Lower leg skin (tissue), 4 donors: ENCODE results near the gene TRIM10. TPM values are rescaled to one million over a fixed set of nuclear protein-coding genes. Genes with fewer than 3 reads are reported as not detected.

ENCODE experiments used
- DNase-seq, 2 donors: peaks; one replicate each; pipeline ENCODE4 v3.0.0-alpha.2; 2019; ENCODE audit warnings: low spot score in 2 of 2
- H3K4me3 ChIP-seq: fragments of 200-600 bp; sonication (generic); 2 replicates; pipeline ENCODE4 v1.5.1; 2017; ENCODE audit warnings: mild to moderate bottlenecking, low read depth; ENCODE audit not compliant: poor library complexity, severe bottlenecking
- POLR2A ChIP-seq, 2 donors: fragments of 450-650 bp; IDR thresholded peaks; one replicate each; pipeline ENCODE4 v1.6.1; 2016 to 2017; ENCODE audit warnings: antibody characterized with exemption in 2 of 2, mild to moderate bottlenecking in 1 of 2, moderate library complexity in 1 of 2
- WGBS, 2 donors: methylation state at CpG; one replicate each; pipeline ENCODE4 v1.1.5; 2018; 5-methylcytosine and 5-hydroxymethylcytosine counted together
- intact Hi-C: fragments of 100-400 bp; cut with DNase I; formaldehyde crosslinking; loops from one replicate; pipeline ENCODE4 v1.15.0; 2023; ENCODE audit warnings: low total_unique reads
- total RNA-seq, 4 donors: library from RNA; depleted of rRNA; stranded (reverse); fragments of >200 nt; gene quantifications; one replicate each; pipeline ENCODE4 v1.1.0, GENCODE V29; 2016
- TF ChIP-seq, protein P1 (sequence below), 3 donors: fragments of 450-650 bp; IDR thresholded peaks; one replicate each; pipeline ENCODE4 v1.5.1; 2016; ENCODE audit warnings: antibody characterized with exemption in 3 of 3, mild to moderate bottlenecking in 3 of 3, moderate library complexity in 2 of 3

TRIM10 gene
- total RNA-seq, 4 donors from 2014 or later = 0.13 to 1.1 (median 0.64) TPM

DNA sequence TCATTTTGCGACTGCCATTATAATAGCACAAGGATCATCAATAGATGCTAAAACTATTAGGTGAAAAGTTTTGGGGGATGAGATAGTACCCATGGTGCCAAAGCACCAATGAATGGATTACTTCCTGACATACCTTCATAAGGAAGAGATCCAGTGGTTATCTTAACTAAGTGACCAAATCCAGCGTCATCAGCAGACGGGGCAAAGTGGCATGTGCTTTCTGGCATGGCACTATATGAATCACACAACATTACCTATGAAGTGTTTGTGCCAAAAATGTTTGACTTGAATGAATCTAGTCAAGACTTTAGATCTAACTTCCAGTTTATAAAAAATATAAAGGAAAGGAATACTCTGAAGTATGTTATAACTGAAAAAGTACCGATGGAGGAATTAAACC, 41.4 kb upstream of the TRIM10 start:
- WGBS, 2 donors = 79 to 81% methylated on average over 4 of the region's 4 CpGs
- no peak for DNase-seq
- H3K4me3 ChIP-seq = no peak overlapping the region
- intact Hi-C loops = no loop called here
- TF ChIP-seq POLR2A (IDR thresholded peaks at IDR 0.05) = no peak
- TF ChIP-seq, protein P1, sequence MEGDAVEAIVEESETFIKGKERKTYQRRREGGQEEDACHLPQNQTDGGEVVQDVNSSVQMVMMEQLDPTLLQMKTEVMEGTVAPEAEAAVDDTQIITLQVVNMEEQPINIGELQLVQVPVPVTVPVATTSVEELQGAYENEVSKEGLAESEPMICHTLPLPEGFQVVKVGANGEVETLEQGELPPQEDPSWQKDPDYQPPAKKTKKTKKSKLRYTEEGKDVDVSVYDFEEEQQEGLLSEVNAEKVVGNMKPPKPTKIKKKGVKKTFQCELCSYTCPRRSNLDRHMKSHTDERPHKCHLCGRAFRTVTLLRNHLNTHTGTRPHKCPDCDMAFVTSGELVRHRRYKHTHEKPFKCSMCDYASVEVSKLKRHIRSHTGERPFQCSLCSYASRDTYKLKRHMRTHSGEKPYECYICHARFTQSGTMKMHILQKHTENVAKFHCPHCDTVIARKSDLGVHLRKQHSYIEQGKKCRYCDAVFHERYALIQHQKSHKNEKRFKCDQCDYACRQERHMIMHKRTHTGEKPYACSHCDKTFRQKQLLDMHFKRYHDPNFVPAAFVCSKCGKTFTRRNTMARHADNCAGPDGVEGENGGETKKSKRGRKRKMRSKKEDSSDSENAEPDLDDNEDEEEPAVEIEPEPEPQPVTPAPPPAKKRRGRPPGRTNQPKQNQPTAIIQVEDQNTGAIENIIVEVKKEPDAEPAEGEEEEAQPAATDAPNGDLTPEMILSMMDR (IDR thresholded peaks at IDR 0.05) = no peak

DNA sequence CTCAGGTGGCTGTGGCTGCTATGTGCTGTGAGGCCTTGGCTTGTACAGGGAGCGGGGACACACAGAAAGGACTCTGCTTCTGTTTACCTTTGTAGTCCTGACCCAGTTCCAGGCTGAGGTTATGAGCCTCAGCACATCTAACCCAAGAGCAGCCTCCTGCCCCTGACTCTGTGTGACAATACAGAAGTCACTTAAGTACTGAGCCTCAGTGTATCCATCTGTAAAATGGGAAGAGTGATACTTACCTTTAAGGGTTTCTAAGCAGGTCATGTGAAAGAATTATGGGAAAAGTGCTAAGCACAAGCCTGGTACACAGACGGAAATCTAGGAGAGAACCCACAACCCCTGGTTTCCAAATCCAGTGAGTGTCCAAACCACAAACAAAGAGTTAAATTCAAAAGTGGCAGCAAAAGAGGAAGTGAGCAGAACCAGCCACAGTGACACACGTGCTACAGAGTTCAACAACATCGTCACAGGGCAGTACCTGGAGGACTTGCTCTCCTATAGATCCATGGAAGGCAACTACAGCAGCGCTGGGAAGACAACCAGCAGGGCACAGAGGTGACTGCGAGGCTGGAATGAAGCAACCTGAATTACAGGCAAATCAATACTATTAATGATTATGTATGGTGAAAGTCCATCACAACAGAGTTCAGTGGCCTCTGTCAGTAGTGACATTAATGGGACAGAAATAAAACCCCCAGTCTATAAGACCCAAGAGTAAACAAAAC, 39.7 kb upstream of the TRIM10 start:
- intact Hi-C loops = no loop called here
- no peak overlapping the region for H3K4me3 ChIP-seq
- no peak for TF ChIP-seq POLR2A (IDR thresholded peaks at IDR 0.05)
- TF ChIP-seq, protein P1 (IDR thresholded peaks at IDR 0.05) = no peak
- WGBS, 2 donors = 75 to 78% methylated on average over 6 of the region's 6 CpGs
- DNase-seq = no peak

DNA sequence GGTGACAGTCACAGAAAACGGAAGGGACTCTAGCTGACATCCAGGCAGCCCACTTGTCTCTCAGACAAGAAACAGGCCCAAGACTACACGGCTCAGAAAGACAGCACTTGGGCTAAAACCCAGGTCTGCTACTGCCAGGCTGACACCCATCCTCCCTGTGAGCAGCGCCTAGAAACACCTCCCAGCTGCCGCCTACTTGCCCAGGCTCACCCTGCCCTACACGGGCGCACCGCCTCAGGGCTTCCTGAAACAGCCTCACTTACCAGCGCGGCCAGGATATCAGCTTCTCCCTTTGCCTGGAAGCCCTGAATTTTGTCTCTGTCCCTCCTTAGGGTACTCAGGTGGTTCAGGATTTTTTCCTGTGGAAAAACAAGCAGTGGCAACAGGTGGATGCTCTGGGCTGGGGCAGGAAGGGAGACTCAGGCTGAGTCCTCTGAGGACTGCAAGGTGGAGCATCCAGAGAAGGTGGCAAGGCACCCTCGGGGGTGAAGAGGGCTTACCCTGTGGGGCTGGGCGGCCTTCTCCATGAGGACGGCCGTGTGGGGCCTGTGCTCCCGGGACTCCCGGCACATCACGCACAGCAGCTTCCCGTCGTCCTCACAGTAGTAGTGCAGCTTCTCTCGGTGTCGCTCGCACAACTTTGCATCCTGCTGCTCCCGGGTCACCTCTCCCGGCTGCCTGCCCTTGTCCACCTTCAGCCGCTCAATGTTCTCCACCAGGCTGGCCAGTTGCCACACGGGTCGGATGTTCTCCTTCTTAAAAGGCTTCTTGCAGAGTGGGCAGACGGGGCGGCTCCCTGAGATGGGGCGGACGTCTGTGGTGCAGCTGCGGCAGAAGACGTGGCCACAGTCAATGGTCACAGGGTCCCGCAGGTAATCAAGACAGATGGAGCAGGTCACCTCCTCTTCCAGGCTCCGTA, 37.4 kb upstream of the TRIM10 start:
- peak in 1 of 2 donors; percentile 75 for DNase-seq
- H3K4me3 ChIP-seq = no peak overlapping the region
- TF ChIP-seq, protein P1 (IDR thresholded peaks at IDR 0.05) = no peak
- TF ChIP-seq POLR2A (IDR thresholded peaks at IDR 0.05) = no peak
- intact Hi-C loops = no loop called here
- 82 to 84% methylated on average over 34 of the region's 34 CpGs for WGBS, 2 donors

DNA sequence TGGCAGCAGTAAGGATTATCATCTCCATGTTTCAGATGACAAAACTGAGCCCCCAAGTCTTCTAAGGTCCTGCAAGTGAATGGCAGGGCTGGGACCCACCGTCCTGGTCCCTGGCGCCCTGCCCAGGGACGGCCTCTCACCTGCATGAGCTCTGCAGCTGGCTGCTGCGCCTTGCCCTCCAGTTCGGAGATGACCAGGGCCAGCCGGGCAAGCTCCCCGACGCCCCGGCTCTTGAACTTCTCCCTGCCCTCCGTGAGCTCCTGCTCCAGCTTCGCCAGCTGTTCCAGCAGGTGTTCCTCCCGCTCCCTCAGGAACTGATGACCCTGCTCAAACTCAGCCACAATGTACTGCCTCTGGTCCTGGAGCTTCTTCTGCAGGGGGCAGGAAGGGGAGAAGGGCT, 35.4 kb upstream of the TRIM10 start:
- 93 to 96% methylated on average over 11 to 12 of the region's 12 CpGs for WGBS, 2 donors

DNA sequence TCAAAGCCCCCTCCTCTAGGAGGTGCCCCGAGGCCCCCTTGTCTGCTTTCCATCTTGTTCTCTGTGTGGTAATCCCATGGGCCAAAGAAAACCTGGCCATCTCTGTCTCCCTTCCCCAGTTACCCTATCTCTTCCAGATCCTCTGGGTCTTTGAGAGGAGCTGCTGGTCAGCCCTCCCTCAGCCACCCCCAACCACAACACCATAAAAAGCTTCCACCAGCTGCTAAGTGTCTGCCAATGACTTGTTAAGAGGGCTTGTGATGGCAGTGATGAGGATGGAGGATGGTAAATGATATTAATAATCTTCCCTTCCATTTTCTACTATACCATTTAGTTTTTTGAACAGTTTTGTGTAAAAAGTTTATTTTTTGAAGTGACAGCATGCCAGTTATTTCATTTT, 34.9 kb upstream of the TRIM10 start:
- no peak overlapping the region for H3K4me3 ChIP-seq
- intact Hi-C loops = no loop called here
- TF ChIP-seq POLR2A (IDR thresholded peaks at IDR 0.05) = no peak
- TF ChIP-seq, protein P1 (IDR thresholded peaks at IDR 0.05) = no peak
- 90 to 100% methylated on average over 1 of the region's 1 CpG for WGBS, 2 donors
- DNase-seq = no peak

More for the DNA sequence above, 35.4 kb upstream of the TRIM10 start:
- no peak for DNase-seq
- TF ChIP-seq POLR2A (IDR thresholded peaks at IDR 0.05) = no peak
- TF ChIP-seq, protein P1 (IDR thresholded peaks at IDR 0.05) = no peak
- no peak overlapping the region for H3K4me3 ChIP-seq
- intact Hi-C loops = no loop called here
